ENCODE data around the gene WWOX. TPM values are rescaled to one million over a fixed set of nuclear protein-coding genes. Genes with fewer than 3 reads are reported as not detected.

WWOX gene
- total and polyA plus RNA-seq, 2 of the 13 experiments (the other 11 are each of a cell fraction or from before 2014, with no cell fraction given) = 9.1 to 37.4 TPM

GRCh38 chr16:78900966-78901365 lies 801.5 kb downstream of the WWOX start (continued):
- no peak for TF ChIP-seq ARID5B (CRISPR knock-in tag; IDR thresholded peaks at IDR 0.05)
- TF ChIP-seq NFYB (CRISPR knock-in tag; IDR thresholded peaks at IDR 0.05) = no peak
- no peak for TF ChIP-seq ELF1 (CRISPR knock-in tag; IDR thresholded peaks at IDR 0.05)
- TF ChIP-seq ZNF790 (CRISPR knock-in tag; IDR thresholded peaks at IDR 0.05; ENCODE audit: borderline replicate concordance) = no peak
- TF ChIP-seq ZNF230 (CRISPR knock-in tag; IDR thresholded peaks at IDR 0.05) = no peak
- no peak for TF ChIP-seq DZIP1 (CRISPR knock-in tag; IDR thresholded peaks at IDR 0.05)
- TF ChIP-seq, protein P1, sequence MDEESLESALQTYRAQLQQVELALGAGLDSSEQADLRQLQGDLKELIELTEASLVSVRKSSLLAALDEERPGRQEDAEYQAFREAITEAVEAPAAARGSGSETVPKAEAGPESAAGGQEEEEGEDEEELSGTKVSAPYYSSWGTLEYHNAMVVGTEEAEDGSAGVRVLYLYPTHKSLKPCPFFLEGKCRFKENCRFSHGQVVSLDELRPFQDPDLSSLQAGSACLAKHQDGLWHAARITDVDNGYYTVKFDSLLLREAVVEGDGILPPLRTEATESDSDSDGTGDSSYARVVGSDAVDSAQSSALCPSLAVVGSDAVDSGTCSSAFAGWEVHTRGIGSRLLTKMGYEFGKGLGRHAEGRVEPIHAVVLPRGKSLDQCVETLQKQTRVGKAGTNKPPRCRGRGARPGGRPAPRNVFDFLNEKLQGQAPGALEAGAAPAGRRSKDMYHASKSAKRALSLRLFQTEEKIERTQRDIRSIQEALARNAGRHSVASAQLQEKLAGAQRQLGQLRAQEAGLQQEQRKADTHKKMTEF (CRISPR knock-in tag; IDR thresholded peaks at IDR 0.05) = no peak
- TF ChIP-seq PHF5A (CRISPR knock-in tag; IDR thresholded peaks at IDR 0.05; ENCODE audit: low read depth, unreplicated experiment) = no peak
- TF ChIP-seq SP1 (IDR thresholded peaks at IDR 0.05) = no peak
- TF ChIP-seq SP1 (CRISPR knock-in tag; IDR thresholded peaks at IDR 0.05) = no peak
- no peak for TF ChIP-seq GLI4 (CRISPR knock-in tag; IDR thresholded peaks at IDR 0.05; ENCODE audit: borderline replicate concordance)
- TF ChIP-seq RFXAP (CRISPR knock-in tag; IDR thresholded peaks at IDR 0.05; ENCODE audit: borderline replicate concordance) = no peak
- TF ChIP-seq, protein P2, sequence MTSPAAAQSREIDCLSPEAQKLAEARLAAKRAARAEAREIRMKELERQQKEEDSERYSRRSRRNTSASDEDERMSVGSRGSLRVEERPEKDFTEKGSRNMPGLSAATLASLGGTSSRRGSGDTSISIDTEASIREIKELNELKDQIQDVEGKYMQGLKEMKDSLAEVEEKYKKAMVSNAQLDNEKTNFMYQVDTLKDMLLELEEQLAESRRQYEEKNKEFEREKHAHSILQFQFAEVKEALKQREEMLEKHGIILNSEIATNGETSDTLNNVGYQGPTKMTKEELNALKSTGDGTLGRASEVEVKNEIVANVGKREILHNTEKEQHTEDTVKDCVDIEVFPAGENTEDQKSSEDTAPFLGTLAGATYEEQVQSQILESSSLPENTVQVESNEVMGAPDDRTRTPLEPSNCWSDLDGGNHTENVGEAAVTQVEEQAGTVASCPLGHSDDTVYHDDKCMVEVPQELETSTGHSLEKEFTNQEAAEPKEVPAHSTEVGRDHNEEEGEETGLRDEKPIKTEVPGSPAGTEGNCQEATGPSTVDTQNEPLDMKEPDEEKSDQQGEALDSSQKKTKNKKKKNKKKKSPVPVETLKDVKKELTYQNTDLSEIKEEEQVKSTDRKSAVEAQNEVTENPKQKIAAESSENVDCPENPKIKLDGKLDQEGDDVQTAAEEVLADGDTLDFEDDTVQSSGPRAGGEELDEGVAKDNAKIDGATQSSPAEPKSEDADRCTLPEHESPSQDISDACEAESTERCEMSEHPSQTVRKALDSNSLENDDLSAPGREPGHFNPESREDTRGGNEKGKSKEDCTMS (CRISPR knock-in tag; conservative IDR thresholded peaks at IDR 0.05) = no peak
- no peak for TF ChIP-seq ZZZ3 (CRISPR knock-in tag; IDR thresholded peaks at IDR 0.05; ENCODE audit: borderline replicate concordance)
